Measurements from ENCODE around the gene TMEM244. TPM values are rescaled to one million over a fixed set of nuclear protein-coding genes. Genes with fewer than 3 reads are reported as not detected.
"Not testable (repeated sequence)": the region's sequence is repeated elsewhere in the genome, so short reads cannot be mapped to it uniquely, and the experiment has no call there.

The TMEM244 gene
- polyA plus RNA-seq, 3 donors from 2014 or later = 0.76 TPM; not detected in 2

DNA sequence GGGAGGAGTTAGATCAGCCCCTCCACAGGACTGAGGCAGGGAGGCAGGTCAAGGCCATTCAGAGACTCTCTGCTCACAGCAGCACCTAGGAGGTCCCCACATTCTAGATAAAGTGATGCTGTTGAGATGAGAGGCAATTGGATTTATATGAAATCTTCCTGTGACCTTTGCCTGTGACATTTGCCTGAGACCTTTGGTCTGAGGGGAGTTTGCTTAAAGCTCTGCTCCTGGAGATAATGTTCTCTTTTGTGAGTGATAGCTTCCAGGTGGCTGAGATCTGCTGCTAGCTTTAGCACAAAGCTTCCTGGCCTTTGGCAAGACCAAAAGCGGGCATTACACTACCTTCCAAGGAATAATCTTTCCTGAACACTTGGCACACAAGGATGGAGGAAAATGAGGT lies 43.3 kb downstream of the TMEM244 start:
- DNase-seq = no peak
- H3K27me3 Mint-ChIP-seq (ENCODE audit: low read depth in 3 of 3) = peaks cover 2 to 14% (median 9%) of the 10 kb centered on the region in 3 donors
- H3K36me3 Mint-ChIP-seq = no peaks in the 10 kb centered on the region
- H3K27ac Mint-ChIP-seq = no peak overlapping the region
- H3K4me1 Mint-ChIP-seq = no peaks in the 10 kb centered on the region
- no peak overlapping the region for H3K4me3 Mint-ChIP-seq
- H3K9me3 Mint-ChIP-seq = peaks cover 0 to 2% (median 0%) of the 10 kb centered on the region in 6 donors

DNA sequence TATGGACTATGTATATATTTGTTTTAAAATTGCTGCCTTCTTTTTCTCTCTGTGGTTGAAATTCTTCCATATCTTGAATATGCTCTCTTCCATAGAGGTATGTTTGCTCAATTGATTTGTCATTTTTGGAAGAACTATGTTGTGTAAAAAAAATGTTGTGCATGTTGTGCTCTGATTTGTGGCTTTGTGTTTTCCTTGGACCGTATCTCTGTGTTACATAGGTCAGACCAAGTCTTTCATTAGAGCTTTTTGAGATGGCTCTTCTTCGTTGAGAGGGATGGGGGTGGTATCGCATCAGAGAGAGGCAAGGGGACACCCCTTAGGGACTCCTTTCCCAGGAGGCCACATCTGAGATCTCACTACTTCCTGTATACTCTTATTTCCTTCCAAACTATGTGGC lies 43.8 kb downstream of the TMEM244 start:
- peaks cover 2 to 14% (median 9%) of the 10 kb centered on the region in 3 donors for H3K27me3 Mint-ChIP-seq (ENCODE audit: low read depth in 3 of 3)
- DNase-seq = no peak
- H3K9me3 Mint-ChIP-seq = peaks cover 0 to 2% (median 0%) of the 10 kb centered on the region in 6 donors
- no peaks in the 10 kb centered on the region for H3K36me3 Mint-ChIP-seq
- H3K27ac Mint-ChIP-seq = no peak overlapping the region
- H3K4me3 Mint-ChIP-seq = no peak overlapping the region
- no peaks in the 10 kb centered on the region for H3K4me1 Mint-ChIP-seq

DNA sequence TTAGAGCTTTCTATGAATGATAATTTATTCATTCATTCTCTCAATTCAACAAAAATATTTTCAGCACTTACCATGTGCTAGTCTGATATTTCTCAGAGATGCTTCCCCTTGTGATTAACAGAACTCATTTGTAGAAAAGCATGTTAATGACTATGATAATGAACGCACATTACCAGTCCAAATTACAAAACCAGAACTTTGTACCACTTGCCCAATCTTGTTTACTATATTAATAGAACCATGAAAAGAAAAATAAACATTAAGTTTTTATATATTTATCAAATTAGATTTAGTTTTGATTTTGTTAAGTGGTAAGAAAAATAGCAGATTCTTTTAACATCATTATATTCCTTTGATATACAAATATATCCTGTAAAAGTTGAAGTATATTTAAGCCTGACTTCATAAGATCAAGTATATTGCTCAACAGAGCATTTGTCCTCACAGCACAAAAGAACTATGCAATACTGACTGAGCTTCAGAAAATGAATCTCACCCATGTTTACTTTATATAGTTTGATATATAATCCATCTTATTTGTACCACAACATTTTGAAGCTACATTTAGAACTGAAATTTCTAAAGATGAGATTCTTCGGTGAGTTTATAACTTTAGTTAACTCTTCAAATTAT lies 48.9 kb downstream of the TMEM244 start:
- H3K4me1 Mint-ChIP-seq = no peaks in the 10 kb centered on the region
- H3K27me3 Mint-ChIP-seq (ENCODE audit: low read depth in 3 of 3) = peaks cover 6 to 22% (median 7%) of the 10 kb centered on the region in 3 donors
- no peak overlapping the region for H3K4me3 Mint-ChIP-seq
- no peak for DNase-seq
- no peaks in the 10 kb centered on the region for H3K36me3 Mint-ChIP-seq
- H3K9me3 Mint-ChIP-seq = peaks cover 0 to 8% (median 0%) of the 10 kb centered on the region in 6 donors
- no peak overlapping the region for H3K27ac Mint-ChIP-seq

DNA sequence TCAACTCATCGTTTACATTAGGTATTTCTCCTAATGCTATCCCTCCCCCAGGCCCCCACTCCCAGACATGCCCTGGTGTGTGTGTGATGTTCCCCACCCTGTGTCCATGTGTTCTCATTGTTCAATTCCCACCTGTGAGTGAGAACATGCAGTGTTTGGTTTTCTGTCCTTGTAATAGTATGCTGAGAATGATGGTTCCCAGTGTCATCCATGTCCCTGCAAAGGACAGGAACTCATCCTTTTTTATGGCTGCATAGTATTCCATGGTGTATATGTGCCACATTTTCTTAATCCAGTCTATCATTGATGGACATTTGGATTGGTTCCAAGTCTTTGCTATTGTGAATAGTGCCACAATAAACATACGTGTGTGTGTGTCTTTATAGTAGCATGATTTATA lies 54.0 kb downstream of the TMEM244 start:
- H3K4me3 Mint-ChIP-seq, H3K9me3 Mint-ChIP-seq, H3K4me1 Mint-ChIP-seq, H3K36me3 Mint-ChIP-seq, DNase-seq, H3K27ac Mint-ChIP-seq: not testable (repeated sequence)
- H3K27me3 Mint-ChIP-seq (ENCODE audit: low read depth in 3 of 3) = peaks cover 6 to 28% (median 10%) of the 10 kb centered on the region in 3 donors

DNA sequence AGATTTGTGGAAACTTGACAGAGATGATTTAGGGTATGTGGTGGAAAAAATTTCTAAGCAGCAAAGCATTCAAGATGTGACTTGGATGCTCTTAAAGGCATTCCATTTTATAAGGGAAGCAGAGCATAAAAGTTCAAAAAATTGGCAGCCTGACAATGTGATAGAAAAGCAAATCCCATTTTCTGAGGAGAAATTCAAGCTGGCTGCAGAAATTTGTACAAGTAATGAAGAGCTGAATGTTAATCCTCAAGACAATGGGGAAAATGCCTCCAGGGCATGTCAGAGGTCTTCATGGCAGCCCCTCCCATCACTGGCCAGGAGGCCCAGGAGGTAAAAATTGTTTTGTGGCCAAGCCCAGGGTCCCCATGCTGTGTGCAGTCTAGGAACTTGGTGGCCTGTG lies 58.2 kb downstream of the TMEM244 start:
- H3K27me3 Mint-ChIP-seq (ENCODE audit: low read depth in 3 of 3); H3K36me3 Mint-ChIP-seq; H3K9me3 Mint-ChIP-seq; H3K4me1 Mint-ChIP-seq; DNase-seq; H3K27ac Mint-ChIP-seq; H3K4me3 Mint-ChIP-seq: not testable (repeated sequence)

DNA sequence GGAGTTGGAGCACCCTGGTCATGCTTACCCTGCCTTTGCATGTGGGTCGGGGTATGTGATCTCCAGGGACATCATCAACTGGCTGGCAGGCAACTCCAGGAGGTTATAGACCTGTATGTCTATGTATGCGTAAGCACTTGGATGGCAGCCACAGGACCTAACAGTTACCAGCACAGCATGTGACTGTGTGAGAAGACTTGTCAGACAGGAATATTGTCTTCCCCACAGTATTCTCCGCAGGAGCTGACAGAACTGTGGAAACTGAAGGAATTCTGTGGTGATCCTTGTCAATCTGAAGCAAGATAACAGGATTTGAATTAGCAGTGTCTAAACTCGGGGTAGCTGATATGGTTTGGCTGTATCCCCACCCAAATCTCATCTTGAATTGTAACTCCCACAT lies 59.2 kb downstream of the TMEM244 start:
- no peak overlapping the region for H3K27ac Mint-ChIP-seq
- H3K36me3 Mint-ChIP-seq = no peaks in the 10 kb centered on the region
- DNase-seq = no peak
- H3K27me3 Mint-ChIP-seq (ENCODE audit: low read depth in 3 of 3) = peaks cover 3 to 10% (median 4%) of the 10 kb centered on the region in 3 donors
- H3K4me1 Mint-ChIP-seq = no peaks in the 10 kb centered on the region
- H3K9me3 Mint-ChIP-seq = no peaks in the 10 kb centered on the region
- no peak overlapping the region for H3K4me3 Mint-ChIP-seq

DNA sequence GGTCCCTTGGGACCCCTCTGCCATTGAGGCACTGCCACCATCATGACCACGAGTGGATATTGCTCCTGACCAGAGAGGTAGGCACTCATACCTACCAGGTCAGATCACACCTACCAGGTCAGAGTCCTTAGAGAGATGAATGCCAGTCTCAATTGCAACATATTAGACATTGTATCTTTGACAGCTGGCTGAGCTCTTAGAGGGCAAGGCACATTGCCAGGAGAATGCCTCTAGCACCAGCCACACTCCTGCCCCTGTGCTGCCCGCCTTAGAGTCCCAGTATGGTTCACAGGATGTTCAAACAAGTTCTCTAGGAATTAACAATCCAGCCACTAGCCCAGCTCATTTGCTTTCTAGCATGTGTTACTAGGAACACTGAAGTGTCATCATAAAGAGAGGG lies 65.9 kb downstream of the TMEM244 start:
- peaks cover 4 to 6% (median 5%) of the 10 kb centered on the region in 3 donors for H3K27me3 Mint-ChIP-seq (ENCODE audit: low read depth in 3 of 3)
- H3K9me3 Mint-ChIP-seq = peaks cover 0 to 1% (median 0%) of the 10 kb centered on the region in 6 donors
- H3K4me3 Mint-ChIP-seq = no peak overlapping the region
- peaks cover 0 to 6% of the 10 kb centered on the region in 2 donors for H3K4me1 Mint-ChIP-seq
- H3K36me3 Mint-ChIP-seq = no peaks in the 10 kb centered on the region
- no peak overlapping the region for H3K27ac Mint-ChIP-seq
- no peak for DNase-seq

DNA sequence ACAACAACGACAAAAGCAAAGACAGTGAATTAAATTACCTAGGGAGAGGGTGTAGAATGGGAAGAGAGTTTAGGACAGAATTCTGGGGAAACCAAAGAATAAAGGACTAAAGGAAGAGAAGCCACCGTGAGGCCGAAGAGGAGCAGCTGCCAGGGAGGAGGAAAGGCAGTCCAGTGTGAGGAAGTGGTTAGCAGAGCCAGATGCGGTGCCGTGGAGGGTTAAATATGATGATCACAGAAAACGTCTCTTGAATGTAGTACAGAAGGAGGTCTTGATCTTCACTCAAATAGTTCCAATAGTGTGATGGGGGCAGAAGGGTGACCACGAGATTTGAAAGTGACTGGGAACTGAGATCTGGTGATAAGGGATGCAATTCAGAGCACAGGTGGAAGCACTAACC lies 67.7 kb downstream of the TMEM244 start:
- Mint-ChIP-seq H3K4me3 (no peak overlapping the region), H3K27me3 (ENCODE audit: low read depth in 3 of 3) (peaks cover 4 to 8% (median 5%) of the 10 kb centered on the region in 3 donors), H3K36me3 (no peaks in the 10 kb centered on the region), H3K27ac (no peak overlapping the region), H3K9me3 (peaks cover 0 to 1% (median 0%) of the 10 kb centered on the region in 6 donors), H3K4me1 (peaks cover 0 to 6% of the 10 kb centered on the region in 2 donors)
- no peak for DNase-seq

DNA sequence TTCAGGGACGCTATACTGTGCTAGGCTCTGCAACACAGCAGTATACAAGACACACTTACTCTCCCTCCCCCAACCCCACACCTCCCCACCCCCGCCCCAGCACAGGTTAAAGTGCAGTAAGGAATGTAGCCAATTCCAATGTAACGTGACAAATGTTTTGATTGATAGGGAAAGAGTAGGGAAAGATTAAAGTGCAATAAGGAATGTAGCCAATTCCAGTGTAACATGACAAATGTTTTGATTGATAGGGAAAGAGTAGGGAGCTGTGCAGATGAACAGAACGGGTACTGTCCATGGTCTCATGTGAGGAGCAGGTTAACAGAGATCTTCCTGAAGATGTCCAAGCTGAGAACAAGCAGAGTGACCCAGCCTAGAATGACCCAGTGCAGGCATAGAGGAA lies 69.1 kb downstream of the TMEM244 start:
- no peak overlapping the region for H3K4me3 Mint-ChIP-seq
- H3K27ac Mint-ChIP-seq = no peak overlapping the region
- H3K27me3 Mint-ChIP-seq (ENCODE audit: low read depth in 3 of 3) = peaks cover 4 to 8% (median 5%) of the 10 kb centered on the region in 3 donors
- H3K4me1 Mint-ChIP-seq = peaks cover 0 to 6% of the 10 kb centered on the region in 2 donors
- H3K9me3 Mint-ChIP-seq = peaks cover 0 to 1% (median 0%) of the 10 kb centered on the region in 6 donors
- DNase-seq = no peak
- no peaks in the 10 kb centered on the region for H3K36me3 Mint-ChIP-seq

DNA sequence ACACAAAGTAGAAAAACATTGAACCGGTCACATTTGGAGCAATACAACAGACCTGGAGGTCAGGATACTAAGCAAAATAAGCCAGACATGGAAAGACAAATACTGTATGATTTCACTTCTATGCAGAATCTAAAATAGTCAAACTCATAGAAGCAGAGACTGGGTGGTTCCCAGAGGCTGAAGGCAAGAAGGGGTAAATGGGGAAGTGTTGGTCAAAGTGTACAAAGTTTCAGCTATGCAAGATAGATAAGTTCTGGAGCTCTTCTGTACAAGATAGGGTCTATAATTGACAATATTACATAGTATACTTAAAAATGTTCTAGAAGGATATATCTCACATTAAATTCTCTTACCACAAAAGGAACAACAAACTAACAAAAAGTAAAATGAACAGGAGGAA lies 70.3 kb downstream of the TMEM244 start:
- H3K36me3 Mint-ChIP-seq = no peaks in the 10 kb centered on the region
- H3K4me3 Mint-ChIP-seq = no peak overlapping the region
- DNase-seq = no peak
- no peak overlapping the region for H3K27ac Mint-ChIP-seq
- H3K27me3 Mint-ChIP-seq (ENCODE audit: low read depth in 3 of 3) = peaks cover 2 to 9% (median 4%) of the 10 kb centered on the region in 3 donors
- peaks cover 0 to 6% of the 10 kb centered on the region in 2 donors for H3K4me1 Mint-ChIP-seq
- peaks cover 0 to 1% (median 0%) of the 10 kb centered on the region in 6 donors for H3K9me3 Mint-ChIP-seq

DNA sequence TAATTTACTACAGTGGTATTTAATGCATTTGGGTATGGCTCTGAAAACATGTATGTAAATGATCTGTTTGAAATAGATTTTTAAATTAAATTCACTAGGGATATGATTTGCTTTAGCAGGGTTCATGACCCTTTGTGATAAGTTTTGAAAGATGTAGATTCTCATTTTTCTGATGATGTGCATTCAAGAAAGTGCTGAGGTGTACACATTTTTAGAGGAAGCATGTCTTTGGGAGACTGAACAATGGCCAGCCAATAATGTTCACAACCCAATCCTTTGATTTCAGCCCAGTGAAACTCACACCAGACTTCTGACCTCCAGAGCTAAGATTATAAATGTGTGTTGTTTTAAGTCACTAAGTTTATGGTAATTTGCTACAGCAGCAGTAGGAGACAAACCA lies 71.1 kb downstream of the TMEM244 start:
- peaks cover 0 to 1% (median 0%) of the 10 kb centered on the region in 6 donors for H3K9me3 Mint-ChIP-seq
- peaks cover 0 to 6% of the 10 kb centered on the region in 2 donors for H3K4me1 Mint-ChIP-seq
- H3K36me3 Mint-ChIP-seq = no peaks in the 10 kb centered on the region
- no peak overlapping the region for H3K27ac Mint-ChIP-seq
- H3K27me3 Mint-ChIP-seq (ENCODE audit: low read depth in 3 of 3) = peaks cover 2 to 11% (median 4%) of the 10 kb centered on the region in 3 donors
- H3K4me3 Mint-ChIP-seq = no peak overlapping the region
- DNase-seq = no peak

DNA sequence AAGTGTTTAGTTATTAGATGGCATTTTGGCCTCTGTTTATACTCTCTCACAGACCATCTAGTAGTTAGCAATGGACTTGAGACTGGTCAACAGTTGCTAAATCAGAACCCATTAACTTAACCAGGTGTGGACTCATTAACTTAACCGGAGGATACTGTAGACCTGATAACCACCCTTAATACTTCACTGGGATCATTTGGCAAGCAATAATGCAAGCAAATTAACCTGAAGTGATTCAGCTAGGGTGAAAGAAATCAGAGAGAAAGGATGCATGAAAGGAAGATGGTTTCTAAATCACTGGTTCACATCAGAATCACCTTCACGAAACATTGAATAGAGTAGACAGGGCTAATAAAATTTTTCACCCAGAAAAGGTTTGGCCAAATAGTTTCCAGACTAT lies 73.3 kb downstream of the TMEM244 start:
- Mint-ChIP-seq H3K4me1 (no peaks in the 10 kb centered on the region), H3K9me3 (peaks cover 0 to 1% (median 0%) of the 10 kb centered on the region in 6 donors), H3K27ac (no peak overlapping the region), H3K27me3 (ENCODE audit: low read depth in 3 of 3) (peaks cover 2 to 6% (median 5%) of the 10 kb centered on the region in 3 donors), H3K4me3 (no peak overlapping the region), H3K36me3 (no peaks in the 10 kb centered on the region)
- no peak for DNase-seq

DNA sequence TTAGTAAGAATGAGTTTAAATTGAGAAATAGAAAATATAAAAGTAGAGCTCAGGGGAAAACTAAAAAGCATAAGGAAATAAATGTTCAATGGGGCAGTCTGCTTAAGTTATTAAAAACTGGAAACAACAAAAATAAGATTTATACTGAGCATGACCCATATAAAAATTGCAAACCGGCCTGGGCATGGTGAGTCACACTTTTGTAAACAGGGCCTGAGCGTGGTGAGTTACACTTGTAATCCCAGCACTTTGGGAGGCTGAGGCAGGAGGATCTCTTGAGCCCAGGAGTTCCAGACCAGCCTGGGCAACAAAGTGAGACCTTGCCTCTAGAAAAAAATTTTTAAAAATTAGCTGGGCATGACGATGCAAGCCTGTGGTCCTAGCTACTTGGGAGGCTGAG lies 74.6 kb downstream of the TMEM244 start:
- Mint-ChIP-seq H3K4me1 (no peaks in the 10 kb centered on the region), H3K27me3 (ENCODE audit: low read depth in 3 of 3) (peaks cover 2 to 6% (median 5%) of the 10 kb centered on the region in 3 donors), H3K27ac (no peak overlapping the region), H3K36me3 (no peaks in the 10 kb centered on the region), H3K4me3 (no peak overlapping the region), H3K9me3 (peaks cover 0 to 1% (median 0%) of the 10 kb centered on the region in 6 donors)
- DNase-seq = no peak

DNA sequence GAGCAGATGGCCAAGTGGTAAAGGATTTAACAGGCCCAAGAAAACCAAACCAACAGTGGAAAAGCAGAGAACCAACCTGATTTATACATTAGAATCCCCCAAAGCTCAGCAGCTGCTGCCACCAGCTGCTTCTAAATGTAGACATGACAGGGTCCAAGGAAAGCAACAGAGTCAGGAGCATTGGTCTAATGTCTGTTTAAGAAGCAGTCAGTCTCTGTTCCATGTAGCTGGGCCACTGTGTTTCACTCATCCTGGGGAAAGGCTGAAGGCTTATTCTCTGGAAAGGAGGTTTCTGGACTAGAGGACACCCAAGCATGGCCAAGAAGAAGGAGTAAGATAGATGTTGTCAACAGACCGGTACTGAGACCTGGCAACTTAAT lies 75.4 kb downstream of the TMEM244 start:
- no peak overlapping the region for H3K4me3 Mint-ChIP-seq
- H3K4me1 Mint-ChIP-seq = peaks cover 2 to 5% of the 10 kb centered on the region in 2 donors
- no peak for DNase-seq
- H3K27ac Mint-ChIP-seq = no peak overlapping the region
- no peaks in the 10 kb centered on the region for H3K36me3 Mint-ChIP-seq
- H3K27me3 Mint-ChIP-seq (ENCODE audit: low read depth in 3 of 3) = peaks cover 2 to 6% (median 5%) of the 10 kb centered on the region in 3 donors
- H3K9me3 Mint-ChIP-seq = peaks cover 0 to under 1% (median 0%) of the 10 kb centered on the region in 6 donors

Measured in immature natural killer cell (primary cell).